Stomach smooth muscle (tissue), 2 donors: ENCODE results near the gene FOSL2.

ENCODE experiments used
- H3K27ac ChIP-seq: one replicate; pipeline ENCODE4 v1.7.0; 2013; ENCODE audit warnings: mild to moderate bottlenecking, low read length, inconsistent platforms
- H3K27me3 ChIP-seq, 2 donors: one replicate each; pipeline ENCODE4 v1.7.0; 2013; ENCODE audit warnings: low read length in 2 of 2; ENCODE audit not compliant: insufficient read depth in 2 of 2, control insufficient read depth in 1 of 2
- H3K36me3 ChIP-seq, 2 donors: one replicate each; pipeline ENCODE4 v1.7.0; 2013; ENCODE audit warnings: low read length in 2 of 2; ENCODE audit not compliant: control insufficient read depth in 2 of 2, insufficient read depth in 2 of 2
- H3K4me1 ChIP-seq: one replicate; pipeline ENCODE4 v1.7.0; 2013; ENCODE audit warnings: low read length; ENCODE audit not compliant: control insufficient read depth, insufficient read depth
- H3K4me3 ChIP-seq, 2 donors: one replicate each; pipeline ENCODE4 v1.7.0; 2013; ENCODE audit warnings: low read length in 2 of 2
- H3K9ac ChIP-seq, 2 donors: one replicate each; pipeline ENCODE4 v1.7.0; 2013; ENCODE audit warnings: low read length in 2 of 2, mild to moderate bottlenecking in 1 of 2
- H3K9me3 ChIP-seq, 2 donors: one replicate each; pipeline ENCODE4 v1.7.0; 2013; ENCODE audit warnings: low read length in 2 of 2; ENCODE audit not compliant: control insufficient read depth in 2 of 2
- donor health status: healthy.
- donor health status: Pancreatic carcinoma.

FOSL2 gene

DNA sequence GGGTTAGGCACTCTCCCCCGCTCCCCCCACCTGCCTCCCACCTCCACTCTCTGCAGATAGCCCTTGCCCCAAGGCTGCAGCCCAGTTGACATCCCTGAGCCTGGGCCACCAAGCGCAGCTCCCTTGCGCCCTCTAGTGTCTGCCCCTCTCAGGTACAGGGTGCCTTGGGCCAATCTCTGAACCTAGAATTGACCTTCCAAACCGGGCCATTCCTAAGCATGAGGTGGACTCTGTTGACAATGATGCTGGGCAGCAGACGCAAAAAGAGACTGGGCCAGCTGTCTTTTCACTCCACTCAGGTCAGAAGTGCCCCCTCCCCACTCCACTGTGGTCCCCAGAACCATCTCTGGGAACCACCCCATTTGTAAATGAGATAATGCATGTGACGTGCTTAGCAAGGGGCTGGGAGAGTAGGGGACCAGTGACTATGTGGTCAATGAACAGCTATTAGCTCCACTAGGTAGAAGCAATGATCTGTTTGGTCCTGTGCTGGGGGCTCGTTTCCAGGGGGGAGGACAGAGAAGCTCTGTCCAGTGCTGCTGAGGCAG lies 60.0 kb downstream of the FOSL2 start:
- Histone ChIP-seq H3K9me3 (no peaks in the 10 kb centered on the region), H3K27me3 (no peaks in the 10 kb centered on the region), H3K36me3 (no peaks in the 10 kb centered on the region), H3K4me1 (no peaks in the 10 kb centered on the region), H3K4me3 (no peak overlapping the region), H3K27ac (no peak overlapping the region), H3K9ac (no peak overlapping the region)

- Histone ChIP-seq H3K36me3 (no peaks in the 10 kb centered on the region), H3K4me3 (no peak overlapping the region), H3K4me1 (no peaks in the 10 kb centered on the region), H3K9ac (no peak overlapping the region), H3K27ac (no peak overlapping the region), H3K27me3 (no peaks in the 10 kb centered on the region), H3K9me3 (no peaks in the 10 kb centered on the region)
Measured at GRCh38 chr2:28453396-28453795, 60.7 kb downstream of the FOSL2 start.

GRCh38 chr2:28454016-28454930 lies 61.6 kb downstream of the FOSL2 start:
- no peak overlapping the region for H3K27ac ChIP-seq
- H3K9me3 ChIP-seq = no peaks in the 10 kb centered on the region
- H3K27me3 ChIP-seq = no peaks in the 10 kb centered on the region
- H3K4me3 ChIP-seq = no peak overlapping the region
- H3K9ac ChIP-seq = no peak overlapping the region
- no peaks in the 10 kb centered on the region for H3K4me1 ChIP-seq
- H3K36me3 ChIP-seq = no peaks in the 10 kb centered on the region

DNA sequence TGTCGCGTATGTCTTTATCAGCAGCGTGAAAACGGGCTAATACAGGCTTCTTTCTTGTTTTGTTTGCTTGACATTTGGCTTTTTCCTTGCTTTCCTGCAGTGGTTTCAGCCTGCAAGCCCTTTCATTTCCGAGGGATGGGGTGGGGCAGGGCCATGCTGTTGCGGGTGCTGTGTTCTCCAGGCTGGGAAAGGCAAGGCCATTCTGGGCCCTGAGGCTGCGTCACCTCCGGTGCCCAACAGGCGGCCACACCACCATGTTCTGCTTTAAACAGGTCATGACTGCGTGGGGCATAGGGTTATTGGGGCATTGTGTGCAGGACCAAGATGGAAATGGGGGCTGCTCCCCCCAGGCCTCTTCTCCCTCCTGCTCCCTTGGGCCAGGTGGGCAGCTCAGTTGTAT lies 64.6 kb downstream of the FOSL2 start:
- Histone ChIP-seq H3K4me1 (no peaks in the 10 kb centered on the region), H3K9me3 (no peaks in the 10 kb centered on the region), H3K27me3 (no peaks in the 10 kb centered on the region), H3K4me3 (no peak overlapping the region), H3K36me3 (no peaks in the 10 kb centered on the region), H3K9ac (no peak overlapping the region), H3K27ac (no peak overlapping the region)

DNA sequence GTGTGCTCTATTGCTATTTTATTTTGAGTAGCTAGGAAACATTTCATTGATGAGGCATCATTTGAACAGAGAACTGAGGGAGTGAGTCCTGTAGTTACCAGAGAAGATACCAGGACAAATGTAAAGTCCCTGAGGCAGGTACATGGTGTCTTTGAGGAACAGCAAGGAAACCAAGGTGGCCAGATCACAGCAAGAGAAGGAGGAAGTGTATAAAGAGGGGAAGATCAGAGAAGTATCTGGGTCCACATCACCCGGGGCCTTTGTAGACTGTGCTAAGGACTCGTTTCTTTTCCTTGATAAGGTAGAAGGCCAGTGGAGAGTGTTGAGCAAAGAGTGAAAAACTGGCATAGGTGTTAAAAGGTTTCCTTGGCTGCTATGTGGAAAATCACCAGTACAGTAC lies 68.4 kb downstream of the FOSL2 start:
- H3K27me3 ChIP-seq = peaks cover 0 to 2% of the 10 kb centered on the region in 2 donors
- no peaks in the 10 kb centered on the region for H3K4me1 ChIP-seq
- no peak overlapping the region for H3K4me3 ChIP-seq
- H3K27ac ChIP-seq = no peak overlapping the region
- peaks cover 0 to 5% of the 10 kb centered on the region in 2 donors for H3K9me3 ChIP-seq
- H3K9ac ChIP-seq = no peak overlapping the region
- H3K36me3 ChIP-seq = no peaks in the 10 kb centered on the region

GRCh38 chr2:28462122-28462521 lies 69.5 kb downstream of the FOSL2 start:
- Histone ChIP-seq H3K27ac (no peak overlapping the region), H3K4me1 (no peaks in the 10 kb centered on the region), H3K27me3 (peaks cover 0 to 2% of the 10 kb centered on the region in 2 donors), H3K9me3 (peaks cover 0 to 5% of the 10 kb centered on the region in 2 donors), H3K36me3 (no peaks in the 10 kb centered on the region), H3K9ac (no peak overlapping the region), H3K4me3 (no peak overlapping the region)

DNA sequence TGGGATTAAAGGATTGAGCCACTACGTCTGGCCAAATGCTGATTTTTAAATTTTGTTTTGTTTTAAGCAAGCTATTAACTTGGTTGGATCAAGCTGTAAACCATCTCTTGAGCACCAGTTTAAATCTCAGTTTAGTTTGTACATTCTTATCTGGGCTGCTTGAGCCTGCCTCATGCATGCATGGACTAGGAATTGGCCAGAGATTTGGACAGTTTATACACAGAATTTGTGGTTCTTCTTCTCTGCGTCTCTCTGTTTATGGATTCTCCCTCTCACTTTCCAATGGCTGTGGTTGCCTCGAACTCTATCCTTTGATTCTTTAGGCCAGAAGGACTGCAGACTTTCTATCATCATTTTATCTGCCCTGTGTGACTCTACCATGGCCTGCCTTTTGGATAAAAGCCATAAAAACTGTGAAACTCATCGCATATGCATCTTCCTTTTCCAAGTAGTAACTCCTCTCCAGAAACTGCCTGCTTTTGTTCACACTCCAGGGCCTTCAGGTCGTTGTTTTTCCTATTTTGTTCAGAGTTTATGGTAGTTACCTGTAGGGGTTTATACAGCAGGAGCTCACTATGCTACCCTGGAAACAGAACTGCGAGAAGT lies 70.7 kb downstream of the FOSL2 start:
- Histone ChIP-seq H3K36me3 (no peaks in the 10 kb centered on the region), H3K4me3 (no peak overlapping the region), H3K9me3 (peaks cover 0 to 5% of the 10 kb centered on the region in 2 donors), H3K9ac (no peak overlapping the region), H3K27me3 (peaks cover 0 to 2% of the 10 kb centered on the region in 2 donors), H3K27ac (no peak overlapping the region), H3K4me1 (no peaks in the 10 kb centered on the region)

GRCh38 chr2:28463893-28464292 lies 71.2 kb downstream of the FOSL2 start:
- Histone ChIP-seq H3K9me3 (peaks cover 0 to 5% of the 10 kb centered on the region in 2 donors), H3K27me3 (peaks cover 0 to 2% of the 10 kb centered on the region in 2 donors), H3K36me3 (no peaks in the 10 kb centered on the region), H3K27ac (no peak overlapping the region), H3K4me3 (no peak overlapping the region), H3K4me1 (no peaks in the 10 kb centered on the region), H3K9ac (no peak overlapping the region)

- Histone ChIP-seq H3K27ac (no peak overlapping the region), H3K4me3 (no peak overlapping the region), H3K27me3 (peaks cover 0 to 2% of the 10 kb centered on the region in 2 donors), H3K9ac (no peak overlapping the region), H3K36me3 (no peaks in the 10 kb centered on the region), H3K4me1 (no peaks in the 10 kb centered on the region), H3K9me3 (peaks cover 0 to 5% of the 10 kb centered on the region in 2 donors)
Measured at GRCh38 chr2:28465148-28465885, 72.7 kb downstream of the FOSL2 start.
